ENCODE results near the gene ERI3.
"Not testable (repeated sequence)": the region's sequence is repeated elsewhere in the genome, so short reads cannot be mapped to it uniquely, and the experiment has no call there.

Gene ERI3

DNA sequence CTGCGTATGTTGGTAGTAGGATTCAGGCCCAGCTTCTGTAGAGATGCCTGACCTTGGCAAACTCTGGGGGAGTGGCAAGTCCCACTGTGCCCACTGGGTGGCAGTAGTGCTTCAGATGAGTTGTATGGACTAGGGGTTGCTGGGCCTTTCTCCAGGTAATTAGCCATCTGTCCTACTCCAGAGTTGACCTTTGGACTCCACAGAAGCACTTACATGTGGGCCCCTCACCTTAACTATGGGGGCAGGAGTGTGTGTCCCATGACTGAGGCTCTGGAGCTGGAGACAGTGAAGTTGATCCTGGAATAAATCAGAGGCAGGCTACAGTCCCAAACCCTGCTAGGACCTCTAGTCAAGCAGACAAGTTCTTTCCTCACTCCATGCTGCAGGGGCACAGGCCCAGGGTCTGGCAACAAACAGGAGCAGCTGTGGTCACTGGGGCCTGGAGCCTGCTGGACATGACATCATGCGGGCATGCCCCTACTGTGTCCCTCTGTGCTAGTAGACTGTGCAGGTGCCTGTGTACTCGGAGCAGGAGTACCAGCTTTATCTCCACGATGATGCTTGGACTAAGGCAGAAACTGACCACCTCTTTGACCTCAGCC is 137.1 kb downstream of the ERI3 start:
- in situ Hi-C loops (cut with HindIII; ENCODE audit: low sequenced_read_pairs): no loop called here

DNA sequence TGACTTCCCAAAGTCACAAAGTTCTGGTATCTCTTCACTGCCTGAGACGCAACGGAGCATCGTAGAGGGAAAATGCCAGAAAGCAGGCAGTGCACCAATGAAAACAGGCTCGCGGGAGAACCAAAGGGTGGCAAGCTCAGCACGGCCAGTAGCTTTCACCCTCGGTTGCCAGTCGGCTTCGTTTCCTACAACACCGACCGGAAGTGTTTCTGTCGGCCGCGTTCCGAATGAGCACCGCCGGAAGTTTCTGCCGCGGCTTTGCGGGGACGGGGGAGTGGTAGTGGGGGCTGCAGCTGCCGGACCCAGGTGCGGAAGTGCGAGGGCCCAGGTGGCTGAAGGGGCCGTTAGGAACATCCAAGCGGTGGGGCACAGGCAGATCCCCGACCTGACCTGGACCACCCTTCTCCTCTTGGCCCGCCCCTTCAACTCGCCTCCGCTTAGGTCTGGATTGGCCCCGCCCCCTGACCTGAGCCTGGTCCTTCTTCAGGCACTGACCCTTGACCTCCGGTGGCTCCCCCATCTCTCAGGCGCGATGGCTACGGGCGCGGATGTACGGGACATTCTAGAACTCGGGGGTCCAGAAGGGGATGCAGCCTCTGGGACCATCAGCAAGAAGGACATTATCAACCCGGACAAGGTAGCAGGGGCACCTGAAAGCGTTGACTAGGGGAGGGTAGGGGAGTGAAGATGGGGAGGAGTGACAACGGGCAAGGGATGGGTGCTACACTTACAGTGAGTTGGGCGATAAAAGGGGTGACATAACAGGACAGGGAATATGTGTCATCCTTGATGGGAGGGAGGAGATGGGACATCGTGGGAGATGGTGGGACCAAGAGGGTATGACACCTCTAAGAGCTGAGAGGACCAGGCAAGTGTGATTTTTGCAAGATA is 141.6 kb downstream of the ERI3 start, which contains the start of gene DMAP1:
Gene DMAP1 (plus strand): TSS at position 250 of the 891 bp plus-strand sequence. CDS start 283 bp downstream, at position 533.
- in situ Hi-C loops (cut with HindIII; ENCODE audit: low sequenced_read_pairs): no loop called here

DNA sequence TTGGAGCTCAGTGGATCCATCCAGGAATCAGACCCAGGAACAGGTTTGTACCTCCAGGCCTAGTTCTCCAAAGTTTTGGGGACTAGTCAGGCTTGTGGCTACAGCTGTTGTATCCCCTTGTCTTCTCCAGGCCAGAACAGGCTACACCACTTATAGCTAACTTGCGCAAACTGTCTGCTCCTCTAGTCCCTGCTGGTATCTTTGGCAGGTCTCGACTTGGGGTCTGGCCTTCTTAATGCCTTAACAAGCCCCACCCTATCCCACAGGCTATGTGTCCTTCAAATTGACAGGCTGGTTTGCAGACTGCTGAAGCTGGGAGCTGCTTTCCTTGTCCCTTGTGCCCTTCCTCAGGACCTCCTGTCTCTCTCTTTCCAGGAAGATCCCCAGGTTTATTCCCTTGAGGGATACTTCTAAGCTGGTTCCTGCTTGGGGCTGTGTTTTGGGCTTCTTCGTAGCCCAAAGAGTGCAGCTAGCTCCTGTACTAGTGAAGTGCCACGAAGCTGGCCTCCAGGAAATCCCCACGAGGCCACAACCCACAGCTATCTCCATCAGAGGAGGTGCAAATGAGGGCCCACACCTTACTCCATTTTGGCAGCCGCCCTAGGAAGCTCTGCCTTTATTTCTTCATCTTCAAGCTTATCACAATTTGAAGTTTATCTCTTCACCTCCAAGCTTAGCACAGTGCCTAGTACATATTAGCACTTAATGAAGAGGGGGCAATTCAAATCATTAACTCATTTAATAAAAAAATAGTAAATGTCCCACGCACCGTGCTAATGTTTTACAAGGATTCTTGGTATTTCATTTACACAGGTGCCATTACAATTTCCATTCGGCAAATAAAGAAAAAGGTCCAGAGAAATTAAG is 142.5 kb downstream of the ERI3 start:
- in situ Hi-C loops (cut with HindIII; ENCODE audit: low sequenced_read_pairs): no loop called here

DNA sequence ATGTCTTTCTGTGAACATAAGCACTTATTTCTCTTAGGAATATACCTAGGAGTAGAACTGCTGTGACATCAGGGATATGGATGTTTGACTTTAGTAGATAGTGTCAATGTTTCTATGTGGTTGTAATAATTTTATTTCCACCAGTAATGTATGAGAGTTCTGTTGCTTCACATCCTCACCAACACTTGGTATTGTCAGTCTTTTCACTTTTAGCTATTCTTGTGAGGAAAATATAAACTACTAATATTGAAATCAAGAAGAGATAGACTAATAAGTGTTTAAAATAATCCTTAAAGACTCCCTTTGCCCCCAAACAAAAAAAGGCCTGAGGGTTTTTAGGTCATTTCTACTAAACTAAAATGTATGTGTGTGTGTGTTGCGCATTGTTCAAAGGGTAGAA is 144.5 kb downstream of the ERI3 start:
- in situ Hi-C loops (cut with HindIII; ENCODE audit: low sequenced_read_pairs): no loop called here

DNA sequence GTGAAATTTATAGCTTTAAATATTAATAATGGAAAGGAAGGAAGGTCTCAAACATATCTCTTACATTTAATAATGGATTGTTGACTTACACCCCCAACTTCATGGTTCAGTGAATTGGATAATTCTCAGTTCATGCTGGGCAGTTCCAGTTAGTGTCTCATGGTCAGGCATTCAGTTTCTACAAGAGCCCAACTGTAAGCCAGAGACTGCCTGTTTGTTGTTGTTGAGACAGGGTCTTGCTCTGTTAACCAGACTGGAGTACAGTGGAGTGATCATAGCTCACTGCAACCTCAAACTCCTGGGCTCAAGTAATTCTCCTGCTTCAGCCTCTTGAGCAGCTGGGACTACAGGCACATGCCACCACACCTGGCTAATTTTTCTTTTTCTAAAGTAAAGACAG is 146.8 kb downstream of the ERI3 start:
- in situ Hi-C loops (cut with HindIII; ENCODE audit: low sequenced_read_pairs): no loop called here

GRCh38 chr1:44206545-44206944 is 148.5 kb downstream of the ERI3 start:
- in situ Hi-C loops (cut with HindIII; ENCODE audit: low sequenced_read_pairs): not testable (repeated sequence)

GRCh38 chr1:44200336-44200735 is 154.7 kb downstream of the ERI3 start:
- in situ Hi-C loops (cut with HindIII; ENCODE audit: low sequenced_read_pairs): no loop called here

GRCh38 chr1:44174630-44175029 is 180.4 kb downstream of the ERI3 start:
- in situ Hi-C loops (cut with HindIII; ENCODE audit: low sequenced_read_pairs): no loop called here
